ENCODE measurements around the gene MRFAP1. TPM values are rescaled to one million over a fixed set of nuclear protein-coding genes. Genes with fewer than 3 reads are reported as not detected.

Gene MRFAP1
- total RNA-seq, 1 donor from 2014 or later = 235 TPM

GRCh38 chr4:6673660-6674499 lies 33.4 kb downstream of the MRFAP1 start:
- peaks cover 33% of the 10 kb centered on the region for H3K4me1 ChIP-seq
- peaks cover 13% of the 10 kb centered on the region for H3K36me3 ChIP-seq
- intact Hi-C loops (cut with DNase I) = no loop called here
- no peaks in the 10 kb centered on the region for H3K27me3 ChIP-seq
- DNase-seq (peak; percentile 97), ATAC-seq (peak; percentile 96)
- H3K27ac ChIP-seq = peak overlapping the region; percentile 90
- peak overlapping the region; percentile 78 for H3K4me3 ChIP-seq
- H3K9me3 ChIP-seq = no peaks in the 10 kb centered on the region
- TF ChIP-seq, protein P1, sequence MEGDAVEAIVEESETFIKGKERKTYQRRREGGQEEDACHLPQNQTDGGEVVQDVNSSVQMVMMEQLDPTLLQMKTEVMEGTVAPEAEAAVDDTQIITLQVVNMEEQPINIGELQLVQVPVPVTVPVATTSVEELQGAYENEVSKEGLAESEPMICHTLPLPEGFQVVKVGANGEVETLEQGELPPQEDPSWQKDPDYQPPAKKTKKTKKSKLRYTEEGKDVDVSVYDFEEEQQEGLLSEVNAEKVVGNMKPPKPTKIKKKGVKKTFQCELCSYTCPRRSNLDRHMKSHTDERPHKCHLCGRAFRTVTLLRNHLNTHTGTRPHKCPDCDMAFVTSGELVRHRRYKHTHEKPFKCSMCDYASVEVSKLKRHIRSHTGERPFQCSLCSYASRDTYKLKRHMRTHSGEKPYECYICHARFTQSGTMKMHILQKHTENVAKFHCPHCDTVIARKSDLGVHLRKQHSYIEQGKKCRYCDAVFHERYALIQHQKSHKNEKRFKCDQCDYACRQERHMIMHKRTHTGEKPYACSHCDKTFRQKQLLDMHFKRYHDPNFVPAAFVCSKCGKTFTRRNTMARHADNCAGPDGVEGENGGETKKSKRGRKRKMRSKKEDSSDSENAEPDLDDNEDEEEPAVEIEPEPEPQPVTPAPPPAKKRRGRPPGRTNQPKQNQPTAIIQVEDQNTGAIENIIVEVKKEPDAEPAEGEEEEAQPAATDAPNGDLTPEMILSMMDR (IDR thresholded peaks at IDR 0.05) = no peak

GRCh38 chr4:6674500-6675149 lies 34.1 kb downstream of the MRFAP1 start:
- H3K27me3 ChIP-seq = no peaks in the 10 kb centered on the region
- H3K9me3 ChIP-seq = no peaks in the 10 kb centered on the region
- no peak for DNase-seq
- H3K36me3 ChIP-seq = peaks cover 13% of the 10 kb centered on the region
- ATAC-seq = peak; percentile 45
- TF ChIP-seq, protein P1 (IDR thresholded peaks at IDR 0.05) = peak; percentile 48
- peaks cover 33% of the 10 kb centered on the region for H3K4me1 ChIP-seq
- H3K4me3 ChIP-seq = peak overlapping the region; percentile 78
- intact Hi-C loops (cut with DNase I) = no loop called here
- H3K27ac ChIP-seq = peak overlapping the region; percentile 90

GRCh38 chr4:6676722-6677558 lies 36.5 kb downstream of the MRFAP1 start:
- Histone ChIP-seq H3K4me3 (no peak overlapping the region), H3K27ac (no peak overlapping the region), H3K9me3 (no peaks in the 10 kb centered on the region), H3K36me3 (peaks cover 13% of the 10 kb centered on the region), H3K27me3 (no peaks in the 10 kb centered on the region), H3K4me1 (peaks cover 33% of the 10 kb centered on the region)
- ATAC-seq (peak; percentile 18), DNase-seq (no peak)
- TF ChIP-seq, protein P1 (IDR thresholded peaks at IDR 0.05) = no peak
- intact Hi-C loops (cut with DNase I) = no loop called here

DNA sequence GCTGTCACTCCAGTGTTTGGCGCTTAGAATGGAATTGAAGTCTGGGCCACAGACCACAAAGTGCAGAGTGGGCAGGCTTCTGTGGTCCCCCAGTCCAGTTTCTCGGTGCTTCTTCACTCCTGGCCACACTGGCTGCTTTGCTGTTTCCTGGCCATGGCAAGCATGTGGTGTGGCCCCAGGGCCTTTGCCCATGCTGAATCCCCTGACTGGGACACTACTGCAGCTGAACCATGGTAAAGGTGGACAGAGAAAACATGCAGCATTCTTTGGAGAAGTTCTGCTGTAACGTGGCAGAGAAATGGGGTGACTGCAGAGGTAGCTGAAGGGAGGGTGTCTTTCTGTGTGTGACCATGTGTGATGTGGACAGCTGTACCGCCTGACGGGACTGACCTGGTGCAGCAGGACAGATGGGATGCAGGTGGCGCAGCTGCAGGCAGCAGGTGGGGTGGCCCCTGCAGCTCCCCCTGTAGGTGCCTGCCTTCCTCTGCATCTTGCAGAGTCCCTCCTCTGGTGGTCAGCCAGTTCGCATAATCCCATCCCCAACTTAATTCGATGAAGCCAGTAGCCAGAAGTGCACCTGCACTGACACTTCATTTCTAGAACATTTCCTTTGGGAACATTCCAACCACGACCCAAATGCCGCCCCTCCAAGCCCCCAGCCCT lies 40.0 kb downstream of the MRFAP1 start:
- Histone ChIP-seq H3K36me3 (peaks cover 9% of the 10 kb centered on the region), H3K27ac (no peak overlapping the region), H3K27me3 (no peaks in the 10 kb centered on the region), H3K4me1 (peaks cover 21% of the 10 kb centered on the region), H3K4me3 (no peak overlapping the region), H3K9me3 (no peaks in the 10 kb centered on the region)
- no peak for DNase-seq
- no peak for ATAC-seq
- TF ChIP-seq, protein P1 (IDR thresholded peaks at IDR 0.05) = no peak
- intact Hi-C loops (cut with DNase I) = no loop called here

GRCh38 chr4:6681191-6681590 lies 40.7 kb downstream of the MRFAP1 start:
- Histone ChIP-seq H3K27ac (no peak overlapping the region), H3K9me3 (no peaks in the 10 kb centered on the region), H3K36me3 (peaks cover 3% of the 10 kb centered on the region), H3K4me3 (no peak overlapping the region), H3K27me3 (no peaks in the 10 kb centered on the region), H3K4me1 (peaks cover 14% of the 10 kb centered on the region)
- TF ChIP-seq, protein P1 (IDR thresholded peaks at IDR 0.05) = no peak
- intact Hi-C loops (cut with DNase I) = no loop called here
- DNase-seq = no peak
- peak; percentile 16 for ATAC-seq

All from upper lobe of right lung (tissue), 1 donor.